SU-DHL-6 (cell line): ENCODE results near the gene PRKN.

ENCODE experiments used
- EZH2phosphoT487 ChIP-seq: fragments of 200-600 bp; sonication (generic), shearing (Covaris generic); conservative IDR thresholded peaks from 2 replicates; pipeline ENCODE4 v1.6.1; 2018; ENCODE audit warnings: mild to moderate bottlenecking, antibody characterized with exemption, low read length, moderate library complexity, mixed read lengths
- TF ChIP-seq, protein P1 (sequence below): fragments of 200-600 bp; sonication (generic); IDR thresholded peaks from one replicate; pipeline ENCODE4 v1.5.1; 2017; ENCODE audit warnings: antibody characterized with exemption, mild to moderate bottlenecking, low read length, moderate library complexity; ENCODE audit not compliant: insufficient read depth, poor library complexity, severe bottlenecking

DNA sequence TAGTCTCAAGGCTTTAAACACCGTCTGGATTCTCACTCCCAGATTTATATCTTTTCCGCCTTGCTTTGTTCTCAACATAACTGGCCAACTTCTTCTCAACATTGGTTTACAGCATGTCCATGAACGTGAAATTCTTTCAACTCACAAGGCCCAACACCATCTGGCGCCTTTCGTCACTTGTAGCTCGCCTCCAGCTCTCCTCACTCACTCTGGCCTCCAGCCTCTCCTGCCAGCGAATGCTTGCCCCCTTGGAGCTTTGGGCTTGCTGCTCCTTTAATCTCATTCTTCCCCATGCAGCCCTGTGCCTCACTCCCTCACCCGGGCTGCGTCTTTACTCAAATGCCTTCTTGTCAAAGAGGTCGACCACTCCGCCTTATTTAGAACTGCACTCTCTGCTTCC lies 324.5 kb downstream of the PRKN start:
- TF ChIP-seq, protein P1, sequence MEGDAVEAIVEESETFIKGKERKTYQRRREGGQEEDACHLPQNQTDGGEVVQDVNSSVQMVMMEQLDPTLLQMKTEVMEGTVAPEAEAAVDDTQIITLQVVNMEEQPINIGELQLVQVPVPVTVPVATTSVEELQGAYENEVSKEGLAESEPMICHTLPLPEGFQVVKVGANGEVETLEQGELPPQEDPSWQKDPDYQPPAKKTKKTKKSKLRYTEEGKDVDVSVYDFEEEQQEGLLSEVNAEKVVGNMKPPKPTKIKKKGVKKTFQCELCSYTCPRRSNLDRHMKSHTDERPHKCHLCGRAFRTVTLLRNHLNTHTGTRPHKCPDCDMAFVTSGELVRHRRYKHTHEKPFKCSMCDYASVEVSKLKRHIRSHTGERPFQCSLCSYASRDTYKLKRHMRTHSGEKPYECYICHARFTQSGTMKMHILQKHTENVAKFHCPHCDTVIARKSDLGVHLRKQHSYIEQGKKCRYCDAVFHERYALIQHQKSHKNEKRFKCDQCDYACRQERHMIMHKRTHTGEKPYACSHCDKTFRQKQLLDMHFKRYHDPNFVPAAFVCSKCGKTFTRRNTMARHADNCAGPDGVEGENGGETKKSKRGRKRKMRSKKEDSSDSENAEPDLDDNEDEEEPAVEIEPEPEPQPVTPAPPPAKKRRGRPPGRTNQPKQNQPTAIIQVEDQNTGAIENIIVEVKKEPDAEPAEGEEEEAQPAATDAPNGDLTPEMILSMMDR: no peak
- no peak for TF ChIP-seq EZH2phosphoT487
